Spleen (tissue), 3 donors: Measurements from ENCODE around the gene SDC1.

Experiments
- POLR2A ChIP-seq, 3 donors: fragments of 450-650 bp; IDR thresholded peaks; one replicate each; pipeline ENCODE4 v1.5.1; 2017; ENCODE audit warnings: antibody characterized with exemption in 3 of 3, mild to moderate bottlenecking in 1 of 3
- POLR2AphosphoS5 ChIP-seq, 3 donors: sonication (generic); formaldehyde crosslinking; IDR thresholded peaks; one replicate each; pipeline ENCODE4 v1.5.1; 2017; ENCODE audit warnings: antibody characterized with exemption in 3 of 3

DNA sequence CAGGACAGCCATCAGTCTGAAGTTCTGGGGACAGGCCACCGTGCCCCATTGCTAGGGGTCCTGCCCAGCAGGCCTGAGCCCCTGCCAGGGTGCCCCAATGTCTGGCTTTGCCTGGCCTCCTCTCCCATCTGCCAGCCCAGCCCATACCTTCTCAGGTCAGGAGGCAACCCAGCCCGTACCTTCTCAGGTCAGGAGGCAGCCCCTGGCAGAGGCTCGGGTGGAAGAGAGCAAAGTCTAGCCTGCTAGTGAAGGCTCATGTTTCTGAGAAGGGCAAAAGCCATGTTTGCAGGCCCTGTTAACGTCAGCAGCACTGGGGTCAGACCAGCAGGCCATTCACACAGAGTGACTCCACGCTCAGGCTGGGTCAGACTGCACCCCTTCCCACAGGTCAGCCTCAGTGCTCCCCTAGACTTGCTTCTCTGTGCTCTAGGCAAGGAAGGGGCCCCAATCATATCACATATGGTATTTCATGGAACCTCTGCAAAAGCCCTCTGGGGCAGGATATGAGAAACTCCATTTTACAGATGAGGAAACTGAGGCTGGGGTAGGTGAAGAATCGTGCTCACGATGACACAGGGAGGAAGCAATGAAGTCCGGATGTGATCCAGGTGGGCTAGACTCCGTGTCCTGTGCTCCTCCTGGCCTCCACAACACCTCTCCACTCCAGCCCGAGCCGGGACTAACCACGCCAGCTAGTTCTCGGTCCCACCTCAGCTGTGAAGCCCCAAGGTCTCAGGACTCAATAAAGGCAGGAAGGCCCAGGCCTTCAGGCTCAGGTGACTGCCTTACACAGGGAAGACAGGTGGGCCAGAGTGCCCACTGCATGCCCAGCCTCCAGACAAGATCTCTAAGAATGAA is 9.5 kb downstream of the SDC1 start:
- TF ChIP-seq POLR2AphosphoS5 (IDR thresholded peaks at IDR 0.05), result no peak
- no peak for TF ChIP-seq POLR2A (IDR thresholded peaks at IDR 0.05)
